GM10248 (cell line): ENCODE measurements around the gene ZBTB46.

Source experiments
- CTCF ChIA-PET: fragments of 300-600 bp; sonication (Branson Sonifier 250); formaldehyde crosslinking; extraction: SDS; loops from one replicate; lab custom pipeline; 2021; ENCODE audit warnings: antibody characterized with exemption; lab: Yijun Ruan, JAX
- POLR2A ChIA-PET: fragments of 350-650 bp; sonication (Branson Sonifier 250); formaldehyde crosslinking; extraction: SDS; loops from one replicate; lab custom pipeline; 2020; ENCODE audit warnings: antibody characterized with exemption; lab: Yijun Ruan, JAX
- DNase-seq: peaks from one replicate; pipeline ENCODE4 v3.0.0; 2012; ENCODE audit errors: extremely low spot score
- TF ChIP-seq, protein P1 (sequence below): IDR thresholded peaks from 2 replicates; pipeline ENCODE4 v1.5.1; 2012; ENCODE audit warnings: mild to moderate bottlenecking, low read depth; ENCODE audit errors: extremely low read depth, missing control alignments, control extremely low read depth

Gene ZBTB46

DNA sequence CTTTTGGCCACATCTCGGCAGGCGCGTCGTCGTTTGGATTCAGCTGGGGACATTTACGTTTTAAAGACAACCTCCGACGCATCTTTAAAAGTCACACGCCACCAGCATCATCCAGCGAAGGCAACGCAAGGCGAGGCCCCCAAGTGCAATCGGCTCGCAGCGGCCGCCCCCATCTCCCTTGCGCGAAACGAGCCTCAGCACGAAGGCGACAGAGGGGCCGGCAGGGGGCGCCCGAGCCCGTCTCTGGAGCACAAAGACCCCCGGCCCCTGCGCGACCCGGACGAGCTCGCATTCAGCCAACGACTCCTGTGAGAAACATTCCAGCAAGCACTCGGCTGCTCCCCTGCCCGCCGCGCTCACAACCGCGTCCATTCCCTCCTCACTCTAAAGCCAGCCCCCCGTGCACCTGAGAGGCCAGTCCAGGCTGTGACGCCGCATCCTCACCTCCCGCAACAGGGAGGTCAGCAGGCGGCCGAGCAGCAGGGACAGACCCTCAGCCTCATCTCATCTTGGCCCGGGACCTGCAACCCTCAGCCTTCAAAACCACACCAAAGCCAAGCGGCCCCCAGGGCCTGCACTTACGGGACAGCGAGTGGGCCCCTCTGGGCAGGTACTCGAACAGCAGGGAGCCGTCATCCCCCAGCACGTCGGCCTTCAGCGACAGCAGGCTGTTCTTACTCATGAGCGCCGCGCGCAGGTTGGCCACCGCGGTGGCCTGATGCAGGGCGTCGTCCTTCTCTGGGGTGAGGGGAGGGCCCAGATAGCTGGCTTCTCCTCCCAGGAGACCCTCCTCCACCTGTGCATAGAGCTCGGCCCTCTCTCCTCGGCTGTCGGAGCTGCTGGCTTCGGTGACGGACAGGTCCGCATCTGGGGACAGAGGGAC, 55.7 kb downstream of the ZBTB46 start:
- DNase-seq: no peak
- ChIA-PET CTCF (interaction anchor here (1.1 to 6.4 kb wide), 5 partner anchors 8 to 89 kb away, joined by 4 to 23 read pairs (median 5); partner anchors contain the start of gene TPD52L2), POLR2A (interaction anchor here (0.5 kb wide), 1 partner anchor 271 kb away, joined by 3 read pairs; no protein-coding TSS in a partner anchor)
- TF ChIP-seq, protein P1, sequence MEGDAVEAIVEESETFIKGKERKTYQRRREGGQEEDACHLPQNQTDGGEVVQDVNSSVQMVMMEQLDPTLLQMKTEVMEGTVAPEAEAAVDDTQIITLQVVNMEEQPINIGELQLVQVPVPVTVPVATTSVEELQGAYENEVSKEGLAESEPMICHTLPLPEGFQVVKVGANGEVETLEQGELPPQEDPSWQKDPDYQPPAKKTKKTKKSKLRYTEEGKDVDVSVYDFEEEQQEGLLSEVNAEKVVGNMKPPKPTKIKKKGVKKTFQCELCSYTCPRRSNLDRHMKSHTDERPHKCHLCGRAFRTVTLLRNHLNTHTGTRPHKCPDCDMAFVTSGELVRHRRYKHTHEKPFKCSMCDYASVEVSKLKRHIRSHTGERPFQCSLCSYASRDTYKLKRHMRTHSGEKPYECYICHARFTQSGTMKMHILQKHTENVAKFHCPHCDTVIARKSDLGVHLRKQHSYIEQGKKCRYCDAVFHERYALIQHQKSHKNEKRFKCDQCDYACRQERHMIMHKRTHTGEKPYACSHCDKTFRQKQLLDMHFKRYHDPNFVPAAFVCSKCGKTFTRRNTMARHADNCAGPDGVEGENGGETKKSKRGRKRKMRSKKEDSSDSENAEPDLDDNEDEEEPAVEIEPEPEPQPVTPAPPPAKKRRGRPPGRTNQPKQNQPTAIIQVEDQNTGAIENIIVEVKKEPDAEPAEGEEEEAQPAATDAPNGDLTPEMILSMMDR: peak; percentile 22

DNA sequence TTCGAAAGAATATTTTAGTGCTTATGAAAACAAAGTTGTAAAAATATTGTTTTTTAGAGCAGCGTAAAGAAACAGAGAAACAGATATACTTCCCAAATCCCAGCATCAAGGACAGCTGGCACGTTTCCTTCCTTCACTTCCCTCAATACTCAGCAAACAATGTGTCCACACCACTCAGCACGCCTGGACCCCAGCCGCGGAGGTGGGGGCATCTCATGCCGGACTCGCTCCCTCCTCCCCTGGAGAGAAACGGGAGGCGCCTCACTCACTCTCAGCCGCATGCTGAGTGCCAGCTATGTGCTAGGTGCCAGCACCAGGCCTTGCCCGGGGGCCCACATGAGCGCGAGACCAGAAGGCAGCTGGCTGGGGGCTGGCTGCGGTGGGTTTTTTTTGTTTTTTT, 56.8 kb downstream of the ZBTB46 start:
- TF ChIP-seq, protein P1: no peak
- DNase-seq: no peak
- ChIA-PET POLR2A (no interaction called here), CTCF (interaction anchor here (1.1 to 6.4 kb wide), 4 partner anchors 9 to 90 kb away, joined by 4 to 23 read pairs (median 6); partner anchors contain the start of gene TPD52L2)

DNA sequence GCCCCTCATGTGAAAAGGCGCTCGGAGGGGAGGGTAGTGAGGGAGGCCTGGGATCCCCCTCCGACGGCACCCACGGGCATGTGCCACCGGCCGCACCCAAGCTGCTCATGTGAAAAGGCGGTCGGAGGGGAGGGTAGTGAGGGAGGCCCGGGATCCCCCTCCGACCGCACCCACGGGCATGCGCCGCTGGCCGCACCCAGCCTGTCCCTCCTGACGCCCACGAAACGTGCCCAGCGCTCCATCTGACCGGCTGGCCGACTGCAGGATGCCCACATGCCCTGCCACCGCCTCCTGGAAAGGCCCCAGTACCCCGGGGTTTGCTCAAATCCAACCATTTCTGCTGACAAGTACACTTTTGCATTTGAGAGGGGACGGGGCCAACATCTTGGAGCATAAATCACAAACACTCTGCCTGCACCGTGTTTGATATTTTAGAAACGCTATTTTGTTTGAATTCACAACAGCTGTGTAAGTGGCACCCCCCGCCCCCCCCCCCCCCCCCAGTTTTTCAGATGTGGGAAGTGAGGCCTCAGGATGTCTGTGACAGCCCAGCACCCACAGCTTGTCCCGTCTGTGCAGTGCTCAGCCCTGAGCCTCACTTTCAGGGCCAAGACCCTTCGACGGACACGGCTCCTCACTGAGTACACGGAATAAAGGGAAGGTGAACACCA, 57.4 kb downstream of the ZBTB46 start:
- no peak for DNase-seq
- ChIA-PET CTCF (interaction anchor here (1.0 to 6.4 kb wide), 3 partner anchors 13 to 22 kb away, joined by 3 to 23 read pairs (median 4); no protein-coding TSS in a partner anchor), POLR2A (no interaction called here)
- TF ChIP-seq, protein P1: no peak

DNA sequence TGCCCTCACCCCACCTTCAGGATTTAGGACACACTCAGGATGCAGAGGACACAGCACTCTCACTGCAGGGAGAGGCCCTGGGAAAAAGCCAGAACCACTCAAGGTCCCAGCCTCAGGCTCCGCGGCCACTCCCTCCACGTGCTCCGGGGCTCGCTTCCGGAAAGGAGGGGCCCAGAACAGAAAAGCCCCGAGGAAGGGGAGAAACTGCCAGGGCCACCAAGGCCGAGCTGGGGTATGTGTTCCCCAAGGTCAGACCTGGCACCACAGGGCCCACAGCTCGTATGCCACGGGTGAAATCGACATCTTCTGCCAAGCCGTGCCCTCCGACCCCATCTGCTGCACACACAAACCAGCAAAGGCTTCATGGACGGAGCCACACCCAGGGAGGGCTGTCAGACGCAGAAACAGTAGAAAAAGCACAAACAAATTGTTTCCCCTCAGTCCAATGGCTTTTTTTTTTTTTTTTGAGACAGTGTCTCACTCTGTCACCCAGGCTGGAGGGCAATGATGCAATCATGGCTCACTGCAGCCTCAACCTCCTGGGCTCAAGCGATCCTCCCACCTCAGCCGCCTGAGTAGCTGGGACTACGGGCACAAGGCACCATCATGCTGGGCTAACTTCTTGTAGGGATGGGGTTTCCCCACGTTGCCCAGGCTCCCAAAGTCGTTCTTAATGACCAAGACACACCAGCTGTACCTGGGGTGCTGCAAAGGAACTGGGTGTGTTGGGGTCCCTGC, 58.1 kb downstream of the ZBTB46 start:
- TF ChIP-seq, protein P1: no peak
- ChIA-PET POLR2A (no interaction called here), CTCF (interaction anchor here (1.0 to 6.4 kb wide), 3 partner anchors 13 to 22 kb away, joined by 3 to 23 read pairs (median 4); no protein-coding TSS in a partner anchor)
- DNase-seq: no peak

DNA sequence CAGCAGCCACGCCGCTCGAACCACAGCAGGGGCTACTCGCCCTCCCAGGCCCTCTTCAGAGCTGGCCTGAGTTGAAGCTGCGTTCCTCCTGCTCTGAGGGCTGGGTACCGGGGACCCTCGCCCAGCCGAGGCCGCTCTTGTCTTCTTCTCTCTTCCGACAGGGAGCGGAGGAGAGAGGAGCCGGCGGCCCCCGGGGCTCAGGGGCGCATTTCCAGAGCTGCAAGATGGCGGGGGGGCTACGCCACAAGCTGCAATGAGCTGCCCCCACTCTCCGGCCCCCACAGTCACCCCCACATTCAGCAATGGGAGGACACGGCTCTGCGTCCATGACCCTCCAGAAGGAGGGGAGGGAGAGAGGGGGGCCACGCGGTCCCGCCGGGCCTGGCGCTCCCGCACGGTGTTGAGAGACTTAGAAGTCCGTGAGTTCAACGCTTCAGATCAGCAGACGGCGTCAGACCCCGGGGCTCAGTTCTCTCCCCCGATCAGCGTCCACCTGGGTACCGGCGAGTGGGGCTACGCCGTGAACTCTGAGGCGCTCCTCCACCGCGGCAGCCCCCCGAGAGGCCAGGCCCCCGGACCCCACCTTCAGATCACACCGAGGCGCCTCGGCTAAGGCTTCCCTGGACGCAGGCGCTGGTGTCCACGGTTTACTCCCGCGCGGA, 59.9 kb downstream of the ZBTB46 start:
- POLR2A ChIA-PET: no interaction called here
- CTCF ChIA-PET: no interaction called here

More for the DNA sequence above, 59.9 kb downstream of the ZBTB46 start:
- TF ChIP-seq, protein P1: no peak
- no peak for DNase-seq
